ENCODE measurements around the gene DIPK1C. TPM values are rescaled to one million over a fixed set of nuclear protein-coding genes. Genes with fewer than 3 reads are reported as not detected.

Gene DIPK1C
- total RNA-seq, 2 experiments from 2014 or later = not detected

GRCh38 chr18:74456017-74456348 lies 1.1 kb downstream of the DIPK1C start:
- CTCF ChIA-PET = interaction anchor here (1.1 kb wide), 1 partner anchor 37 kb away, joined by 3 read pairs; no protein-coding TSS in a partner anchor
- Mint-ChIP-seq H3K27ac (no peak overlapping the region), H3K27me3 (peaks cover 81% of the 10 kb centered on the region), H3K4me3 (no peak overlapping the region), H3K4me1 (peaks cover 4% of the 10 kb centered on the region), H3K36me3 (peaks cover 2% of the 10 kb centered on the region), H3K9me3 (ENCODE audit: low read depth) (no peaks in the 10 kb centered on the region)
- no peak for ATAC-seq
- no peak for DNase-seq

GRCh38 chr18:74455386-74455785 lies 1.7 kb downstream of the DIPK1C start:
- Mint-ChIP-seq H3K9me3 (ENCODE audit: low read depth) (no peaks in the 10 kb centered on the region), H3K27ac (no peak overlapping the region), H3K36me3 (peaks cover 2% of the 10 kb centered on the region), H3K4me1 (peaks cover 4% of the 10 kb centered on the region), H3K4me3 (no peak overlapping the region), H3K27me3 (peaks cover 81% of the 10 kb centered on the region)
- no peak for DNase-seq
- CTCF ChIA-PET = interaction anchor here (1.1 to 1.3 kb wide), 3 partner anchors 10 to 38 kb away, joined by 3 read pairs; no protein-coding TSS in a partner anchor
- ATAC-seq = no peak

- no peak for DNase-seq
- Mint-ChIP-seq H3K36me3 (peaks cover 2% of the 10 kb centered on the region), H3K9me3 (ENCODE audit: low read depth) (no peaks in the 10 kb centered on the region), H3K27me3 (peaks cover 73% of the 10 kb centered on the region), H3K4me3 (no peak overlapping the region), H3K27ac (no peak overlapping the region), H3K4me1 (peaks cover 3% of the 10 kb centered on the region)
- ATAC-seq = no peak
- CTCF ChIA-PET = interaction anchor here (1.1 to 1.3 kb wide), 2 partner anchors 11 to 15 kb away, joined by 3 read pairs; no protein-coding TSS in a partner anchor
Measured at GRCh38 chr18:74454279-74454751, 2.8 kb downstream of the DIPK1C start.

- CTCF ChIA-PET = interaction anchor here (0.9 to 1.2 kb wide), 2 partner anchors 52 to 100 kb away, joined by 3 read pairs; no protein-coding TSS in a partner anchor
- Mint-ChIP-seq H3K36me3 (peaks cover 2% of the 10 kb centered on the region), H3K27me3 (peaks cover 69% of the 10 kb centered on the region), H3K4me3 (no peak overlapping the region), H3K9me3 (ENCODE audit: low read depth) (no peaks in the 10 kb centered on the region), H3K4me1 (peaks cover 3% of the 10 kb centered on the region), H3K27ac (no peak overlapping the region)
- ATAC-seq (no peak), DNase-seq (no peak)
Measured at GRCh38 chr18:74453642-74454198, 3.4 kb downstream of the DIPK1C start.

- Mint-ChIP-seq H3K36me3 (peaks cover 2% of the 10 kb centered on the region), H3K4me3 (no peak overlapping the region), H3K4me1 (peaks cover 3% of the 10 kb centered on the region), H3K9me3 (ENCODE audit: low read depth) (no peaks in the 10 kb centered on the region), H3K27me3 (peaks cover 62% of the 10 kb centered on the region), H3K27ac (no peak overlapping the region)
- DNase-seq (no peak), ATAC-seq (no peak)
- CTCF ChIA-PET = interaction anchor here (0.9 to 1.2 kb wide), 2 partner anchors 53 to 99 kb away, joined by 3 read pairs; no protein-coding TSS in a partner anchor
Measured at GRCh38 chr18:74453016-74453566, 4.0 kb downstream of the DIPK1C start.

- ATAC-seq (no peak), DNase-seq (no peak)
- CTCF ChIA-PET = no interaction called here
- no peaks in the 10 kb centered on the region for H3K4me1 Mint-ChIP-seq
- no peaks in the 10 kb centered on the region for H3K9me3 Mint-ChIP-seq (ENCODE audit: low read depth)
- H3K27ac Mint-ChIP-seq = no peak overlapping the region
- H3K27me3 Mint-ChIP-seq = peaks cover 48% of the 10 kb centered on the region
- no peaks in the 10 kb centered on the region for H3K36me3 Mint-ChIP-seq
- no peak overlapping the region for H3K4me3 Mint-ChIP-seq
Measured at GRCh38 chr18:74451148-74451547, 6.0 kb downstream of the DIPK1C start.

- ATAC-seq = no peak
- Mint-ChIP-seq H3K27ac (no peak overlapping the region), H3K4me3 (no peak overlapping the region), H3K36me3 (no peaks in the 10 kb centered on the region), H3K4me1 (no peaks in the 10 kb centered on the region), H3K27me3 (peaks cover 43% of the 10 kb centered on the region), H3K9me3 (ENCODE audit: low read depth) (no peaks in the 10 kb centered on the region)
- CTCF ChIA-PET = no interaction called here
- DNase-seq = no peak
Measured at GRCh38 chr18:74450626-74451025, 6.5 kb downstream of the DIPK1C start.

- Mint-ChIP-seq H3K27ac (no peak overlapping the region), H3K36me3 (no peaks in the 10 kb centered on the region), H3K27me3 (peaks cover 17% of the 10 kb centered on the region), H3K4me3 (no peak overlapping the region), H3K9me3 (ENCODE audit: low read depth) (no peaks in the 10 kb centered on the region), H3K4me1 (no peaks in the 10 kb centered on the region)
- ATAC-seq = no peak
- no peak for DNase-seq
- CTCF ChIA-PET = no interaction called here
Measured at GRCh38 chr18:74447404-74448152, 9.5 kb downstream of the DIPK1C start.

- peaks cover 12% of the 10 kb centered on the region for H3K27me3 Mint-ChIP-seq
- H3K4me1 Mint-ChIP-seq = no peaks in the 10 kb centered on the region
- no peaks in the 10 kb centered on the region for H3K36me3 Mint-ChIP-seq
- no peak for ATAC-seq
- H3K27ac Mint-ChIP-seq = no peak overlapping the region
- no peaks in the 10 kb centered on the region for H3K9me3 Mint-ChIP-seq (ENCODE audit: low read depth)
- no peak for DNase-seq
- CTCF ChIA-PET = no interaction called here
- no peak overlapping the region for H3K4me3 Mint-ChIP-seq
Measured at GRCh38 chr18:74446631-74447403, 10.3 kb downstream of the DIPK1C start.

GRCh38 chr18:74446178-74446577 lies 10.9 kb downstream of the DIPK1C start:
- H3K36me3 Mint-ChIP-seq = no peaks in the 10 kb centered on the region
- H3K4me1 Mint-ChIP-seq = no peaks in the 10 kb centered on the region
- CTCF ChIA-PET = no interaction called here
- H3K27me3 Mint-ChIP-seq = peaks cover 6% of the 10 kb centered on the region
- H3K27ac Mint-ChIP-seq = no peak overlapping the region
- no peak overlapping the region for H3K4me3 Mint-ChIP-seq
- H3K9me3 Mint-ChIP-seq (ENCODE audit: low read depth) = no peaks in the 10 kb centered on the region
- no peak for ATAC-seq
- DNase-seq = no peak

GRCh38 chr18:74445585-74445984 lies 11.5 kb downstream of the DIPK1C start:
- no peaks in the 10 kb centered on the region for H3K36me3 Mint-ChIP-seq
- no peak for ATAC-seq
- no peaks in the 10 kb centered on the region for H3K4me1 Mint-ChIP-seq
- no peak for DNase-seq
- CTCF ChIA-PET = no interaction called here
- peaks cover 5% of the 10 kb centered on the region for H3K27me3 Mint-ChIP-seq
- H3K9me3 Mint-ChIP-seq (ENCODE audit: low read depth) = no peaks in the 10 kb centered on the region
- H3K27ac Mint-ChIP-seq = no peak overlapping the region
- no peak overlapping the region for H3K4me3 Mint-ChIP-seq

GRCh38 chr18:74444104-74444503 lies 13.0 kb downstream of the DIPK1C start:
- H3K9me3 Mint-ChIP-seq (ENCODE audit: low read depth) = no peaks in the 10 kb centered on the region
- H3K36me3 Mint-ChIP-seq = no peaks in the 10 kb centered on the region
- ATAC-seq = no peak
- H3K27me3 Mint-ChIP-seq = peaks cover 4% of the 10 kb centered on the region
- CTCF ChIA-PET = no interaction called here
- no peak overlapping the region for H3K27ac Mint-ChIP-seq
- DNase-seq = no peak
- no peaks in the 10 kb centered on the region for H3K4me1 Mint-ChIP-seq
- H3K4me3 Mint-ChIP-seq = no peak overlapping the region

GRCh38 chr18:74440808-74441427 lies 16.2 kb downstream of the DIPK1C start:
- H3K9me3 Mint-ChIP-seq (ENCODE audit: low read depth) = no peaks in the 10 kb centered on the region
- no peaks in the 10 kb centered on the region for H3K4me1 Mint-ChIP-seq
- no peaks in the 10 kb centered on the region for H3K36me3 Mint-ChIP-seq
- DNase-seq (no peak), ATAC-seq (no peak)
- CTCF ChIA-PET = no interaction called here
- H3K4me3 Mint-ChIP-seq = no peak overlapping the region
- H3K27ac Mint-ChIP-seq = no peak overlapping the region
- H3K27me3 Mint-ChIP-seq = peaks cover 3% of the 10 kb centered on the region

Data from activated CD8-positive, alpha-beta memory T cell treated with anti-CD3 and anti-CD28 coated beads, Interleukin-2, amount 10 ng/mL, durations not matched to agents 7 days and 5 days (primary cell).